Hair follicular keratinocyte (primary cell): ENCODE results near the gene ADIRF. TPM values are rescaled to one million over a fixed set of nuclear protein-coding genes. Genes with fewer than 3 reads are reported as not detected.

Source experiments
- total RNA-seq: library from RNA; depleted of rRNA; stranded (reverse); fragments of >200 nt; gene quantifications from 2 replicates; pipeline ENCODE4 v1.2.3, GENCODE V29; 2015

The ADIRF gene
- 23.8 and 44.7 TPM in 2 replicates for total RNA-seq

GRCh38 chr10:86968271-86968993 is at the start of gene ADIRF:
ADIRF (plus strand) TSS chr10:86968482; CDS start chr10:86968545, 63 bp downstream.

DNA sequence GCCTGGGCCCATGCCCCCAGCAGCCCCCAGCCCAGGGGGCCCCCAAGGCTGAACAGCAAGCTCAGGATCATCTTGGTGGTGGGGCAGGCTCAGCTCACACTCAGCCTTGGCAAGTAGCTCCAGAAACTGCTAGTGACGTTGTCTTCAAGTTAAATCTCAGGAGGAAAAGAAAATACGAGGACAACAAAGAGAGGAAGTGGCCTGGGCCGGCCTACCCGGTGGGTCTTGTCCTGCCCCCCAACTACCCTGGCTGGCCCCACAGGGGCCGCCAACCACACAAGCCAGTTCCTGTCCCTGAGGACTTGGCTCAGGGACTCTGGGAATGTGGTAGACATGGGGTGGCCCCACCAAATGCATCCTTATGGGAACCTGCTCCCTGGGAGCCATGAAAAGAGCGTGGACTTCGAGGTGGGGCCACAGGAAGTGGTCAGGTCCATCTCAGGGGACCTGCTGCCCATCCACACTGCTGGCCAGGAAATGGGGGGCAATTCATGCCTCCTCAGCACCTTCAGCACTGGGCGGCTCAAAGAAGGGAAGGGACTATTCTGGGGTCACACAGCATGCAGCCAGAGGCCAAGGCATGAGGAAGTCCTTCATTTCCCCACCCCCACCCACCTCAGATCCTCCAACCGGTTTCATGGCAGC is 10.7 kb upstream of the ADIRF start, which contains the start of gene MMRN2:
TSS of gene MMRN2 (minus strand) at position 145 of the 645 bp plus-strand sequence. CDS start at position 71, 74 bp downstream.

DNA sequence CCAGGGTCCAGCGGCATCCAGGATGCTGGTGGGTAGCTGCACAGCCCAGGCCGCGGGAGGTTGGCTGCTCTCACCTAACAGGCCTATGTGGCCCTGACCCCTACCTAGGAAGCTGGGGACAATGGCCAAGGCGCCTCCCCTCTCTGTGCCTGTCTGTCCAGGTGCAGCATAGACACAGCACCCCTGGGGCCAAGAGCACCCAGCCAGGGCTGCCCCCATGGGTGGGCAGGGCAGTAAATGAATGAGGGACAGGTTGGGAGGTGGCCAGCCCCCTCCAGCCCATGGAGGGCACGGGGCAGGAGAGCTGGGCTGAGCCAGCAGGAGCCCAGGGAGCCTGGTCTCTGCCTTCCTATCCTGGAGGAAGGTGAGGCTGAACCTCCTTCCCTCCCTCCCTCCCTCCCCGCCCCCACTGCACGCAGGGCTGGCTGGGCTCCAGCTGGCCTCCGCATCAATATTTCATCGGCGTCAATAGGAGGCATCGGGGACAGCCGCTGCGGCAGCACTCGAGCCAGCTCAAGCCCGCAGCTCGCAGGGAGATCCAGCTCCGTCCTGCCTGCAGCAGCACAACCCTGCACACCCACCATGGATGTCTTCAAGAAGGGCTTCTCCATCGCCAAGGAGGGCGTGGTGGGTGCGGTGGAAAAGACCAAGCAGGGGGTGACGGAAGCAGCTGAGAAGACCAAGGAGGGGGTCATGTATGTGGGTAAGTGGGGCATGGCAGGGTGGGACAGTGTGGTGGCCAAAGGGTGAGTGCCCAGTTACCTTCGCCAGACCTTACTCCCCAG is 10.0 kb upstream of the ADIRF start, which contains the start of gene SNCG:
TSS of gene SNCG (plus strand) at position 484 of the 785 bp plus-strand sequence. CDS start at position 583, 99 bp downstream.

DNA sequence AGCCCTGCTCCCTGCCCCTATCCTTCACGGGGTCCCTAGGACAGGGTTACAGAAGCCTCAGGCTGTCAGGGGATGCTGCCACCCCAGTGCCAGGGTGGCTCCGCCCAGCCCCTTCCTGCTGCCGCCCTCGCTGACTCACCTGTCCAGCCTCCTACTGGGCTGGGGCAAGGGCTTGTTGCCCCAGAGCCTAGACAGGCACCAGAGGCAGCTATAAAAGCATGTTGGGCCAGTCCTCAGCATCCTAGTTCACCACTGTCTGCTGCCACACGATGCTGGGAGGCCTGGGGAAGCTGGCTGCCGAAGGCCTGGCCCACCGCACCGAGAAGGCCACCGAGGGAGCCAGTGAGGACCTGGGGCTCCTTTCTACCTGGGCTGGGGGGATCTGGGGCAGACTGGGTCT is 51.8 kb downstream of the ADIRF start, which contains the start of gene FAM25A:
TSS of gene FAM25A (plus strand) at position 239 of the 400 bp plus-strand sequence. CDS start at position 270, 31 bp downstream.

Other genes starting within 250 kb of the ADIRF start
- 13.1 and 15.7 TPM in 2 replicates for gene BMPR1A, start 211.9 kb upstream of the ADIRF start, total RNA-seq
- 16.9 and 24.7 TPM in 2 replicates for gene MMRN2, start 10.9 kb upstream of the ADIRF start, total RNA-seq
- gene SNCG, start 9.9 kb upstream of the ADIRF start, total RNA-seq, result 1.3 and 5.2 TPM in 2 replicates
- 2.5 and 3.3 TPM in 2 replicates for gene FAM25A, start 51.8 kb downstream of the ADIRF start, total RNA-seq
- gene GLUD1, start 126.4 kb downstream of the ADIRF start, total RNA-seq, result 146 and 186 TPM in 2 replicates
- gene SHLD2, start 126.7 kb downstream of the ADIRF start, total RNA-seq, result 13.5 and 17.8 TPM in 2 replicates